ENCODE data around the gene DAGLA. TPM values are rescaled to one million over a fixed set of nuclear protein-coding genes. Genes with fewer than 3 reads are reported as not detected.

DAGLA gene
- total RNA-seq, 1 experiment from 2014 or later, result 4.5 TPM

GRCh38 chr11:61744609-61745156 lies 64.5 kb downstream of the DAGLA start:
- Histone ChIP-seq H3K18ac (ENCODE audit: insufficient read length, low read depth, low read length) (no peak overlapping the region), H3K9me3 (ENCODE audit: control insufficient read depth, low read depth, low read length) (no peaks in the 10 kb centered on the region), H3K14ac (ENCODE audit: insufficient read depth, low read length) (no peak overlapping the region), H2AK5ac (ENCODE audit: insufficient read length, low read length) (no peak overlapping the region), H3K23ac (ENCODE audit: insufficient read length, low read depth, low read length) (no peak overlapping the region), H2BK12ac (ENCODE audit: insufficient read length, low read depth, low read length) (no peak overlapping the region), H3K27me3 (ENCODE audit: insufficient read depth, low read length) (no peaks in the 10 kb centered on the region), H2AFZ (ENCODE audit: low read length) (no peak overlapping the region), H3K23me2 (ENCODE audit: insufficient read length, low read depth, low read length, poor library complexity, severe bottlenecking) (no peaks in the 10 kb centered on the region), H3K9ac (ENCODE audit: extremely low read depth, insufficient read length, low read length) (no peak overlapping the region), H2BK5ac (ENCODE audit: insufficient read length, low read length) (no peak overlapping the region), H2BK15ac (ENCODE audit: low read depth, low read length) (no peak overlapping the region), H2BK120ac (ENCODE audit: low read depth, low read length, poor library complexity, severe bottlenecking) (no peak overlapping the region), H3K4ac (ENCODE audit: low read depth, low read length) (no peak overlapping the region), H4K5ac (ENCODE audit: insufficient read length, low read depth, low read length) (no peak overlapping the region), H3K79me2 (ENCODE audit: insufficient read depth, low read length) (no peaks in the 10 kb centered on the region), H3K56ac (ENCODE audit: insufficient read length, low read depth, low read length) (no peak overlapping the region), H3K4me2 (ENCODE audit: insufficient read depth, insufficient read length, low read length) (no peak overlapping the region), H4K8ac (replicated peaks; ENCODE audit: insufficient read length, low read depth, low read length) (no peak overlapping the region), H4K91ac (ENCODE audit: insufficient read length, low read depth, low read length) (no peak overlapping the region), H4K20me1 (ENCODE audit: control insufficient read depth, insufficient read depth, insufficient read length) (no peaks in the 10 kb centered on the region), H2BK20ac (ENCODE audit: low read depth, low read length, poor library complexity, severe bottlenecking) (no peak overlapping the region), H3K79me1 (ENCODE audit: insufficient read depth, low read depth, low read length, poor library complexity, severe bottlenecking) (no peaks in the 10 kb centered on the region), H3T11ph (ENCODE audit: low read length) (no peak overlapping the region), H3K27ac (ENCODE audit: insufficient read length, low read depth, low read length) (no peak overlapping the region), H3K4me1 (ENCODE audit: insufficient read depth, low read length) (peaks cover 2% of the 10 kb centered on the region; the same call in 1 of the 2 replicates)
- no peak overlapping the region for H3K4me3 Mint-ChIP-seq
- H3K4me1 Mint-ChIP-seq, result peaks cover 19 to 31% of the 10 kb centered on the region in 2 experiments
- no peak for TF ChIP-seq CTCF (conservative IDR thresholded peaks at IDR 0.05)
- DNase-seq, result no peak
- no CpG with 5 or more reads among the region's 10 CpGs for WGBS (ENCODE audit: extremely low coverage, insufficient read length, low lambda C conversion rate)
- H3K9me3 Mint-ChIP-seq, result no peaks in the 10 kb centered on the region; a peak in 2 of 5 replicates
- H3K27me3 Mint-ChIP-seq (ENCODE audit: low read depth), result peaks cover 4% of the 10 kb centered on the region
- H3K36me3 Mint-ChIP-seq (ENCODE audit: insufficient read depth in 1 of 3, low read depth in 3 of 3), result peaks cover 8 to 17% (median 8%) of the 10 kb centered on the region in 3 experiments; a peak in 5 of 7 replicates
- no peak overlapping the region for H3K27ac Mint-ChIP-seq

All from H9 (cell line).